PC-9 (cell line): ENCODE data around the gene CFAP97D2. TPM values are rescaled to one million over a fixed set of nuclear protein-coding genes. Genes with fewer than 3 reads are reported as not detected.

Experiments used
- BruUV-seq: library from RNA; stranded (reverse); fragments of 400-500 nt; replicated peaks from 2 replicates; lab custom pipeline; 2021; lab: Mats Ljungman, UMichigan
- CTCF ChIA-PET: fragments of 300-600 bp; sonication (Branson Sonifier 250); formaldehyde crosslinking; loops from one replicate; lab custom pipeline; 2022; ENCODE audit warnings: antibody characterized with exemption; lab: Charles Lee
- POLR2A ChIA-PET: fragments of 300-600 bp; sonication (Branson Sonifier 250); formaldehyde crosslinking; loops from one replicate; lab custom pipeline; 2022; ENCODE audit warnings: antibody characterized with exemption; ENCODE audit not compliant: unreplicated experiment; lab: Charles Lee
- DNase-seq, 2 experiments: peaks; one replicate each; pipeline versions ENCODE4 v3.0.0 to v3.0.0-alpha.2; 2015 to 2022; ENCODE audit warnings: mixed read lengths in 1 of 2
- H2AFZ ChIP-seq: fragments of 200-600 bp; sonication (generic); 2 replicates; pipeline ENCODE4 v1.8.1; 2017; ENCODE audit warnings: antibody characterized with exemption
- H3F3A ChIP-seq: fragments of 200-600 bp; sonication (generic); 2 replicates; pipeline ENCODE4 v1.8.1; 2017; ENCODE audit warnings: antibody characterized with exemption, mild to moderate bottlenecking, low read depth; ENCODE audit not compliant: insufficient read depth
- H3K27ac ChIP-seq: fragments of 200-600 bp; sonication (generic); 2 replicates; pipeline ENCODE4 v1.6.1; 2016; ENCODE audit warnings: mixed run types
- H3K27me3 ChIP-seq: fragments of 200-600 bp; sonication (generic); 2 replicates; pipeline ENCODE4 v1.6.1; 2016; ENCODE audit warnings: low read depth, mixed run types; ENCODE audit not compliant: insufficient read depth
- H3K36me3 ChIP-seq: fragments of 200-600 bp; sonication (generic); 2 replicates; pipeline ENCODE4 v1.6.1; 2016; ENCODE audit warnings: low read depth, mixed run types
- H3K4me1 ChIP-seq: fragments of 200-600 bp; sonication (generic); replicated peaks from 2 replicates; pipeline ENCODE4 v1.6.1; 2016; ENCODE audit warnings: mixed run types; ENCODE audit not compliant: insufficient read depth
- H3K4me2 ChIP-seq: fragments of 200-600 bp; sonication (generic); 2 replicates; pipeline ENCODE4 v1.6.1; 2017; ENCODE audit warnings: mixed run types
- H3K4me3 ChIP-seq: fragments of 200-600 bp; sonication (generic); 2 replicates; pipeline ENCODE4 v1.6.1; 2016; ENCODE audit warnings: mixed run types
- H3K79me2 ChIP-seq: fragments of 200-600 bp; sonication (generic); 2 replicates; pipeline ENCODE4 v1.6.1; 2017; ENCODE audit warnings: low read depth, mixed run types
- H3K9me2 ChIP-seq: fragments of 200-600 bp; sonication (generic); 2 replicates; pipeline ENCODE4 v1.8.1; 2017; ENCODE audit warnings: mild to moderate bottlenecking; ENCODE audit not compliant: insufficient read depth
- H3K9me3 ChIP-seq: fragments of 200-600 bp; sonication (generic); 2 replicates; pipeline ENCODE4 v1.8.1; 2016; ENCODE audit warnings: low read depth; ENCODE audit not compliant: insufficient read depth
- H4K20me1 ChIP-seq: fragments of 200-600 bp; sonication (generic); 2 replicates; pipeline ENCODE4 v1.8.1; 2017; ENCODE audit not compliant: insufficient read depth
- CTCF ChIP-seq: fragments of 200-600 bp; sonication (generic); conservative IDR thresholded peaks from 2 replicates; pipeline ENCODE4 v1.6.1; 2017; ENCODE audit warnings: mixed run types, antibody characterized with exemption, mild to moderate bottlenecking, moderate library complexity
- EZH2 ChIP-seq: fragments of 200-600 bp; sonication (generic); IDR thresholded peaks from 2 replicates; pipeline ENCODE4 v1.8.0; 2017; ENCODE audit warnings: antibody characterized with exemption, low read depth
- intact Hi-C: fragments of 100-400 bp; cut with micrococcal nuclease; formaldehyde crosslinking; loops from one replicate; pipeline ENCODE4 v1.10.0; 2022; ENCODE audit not compliant: unreplicated experiment
- total RNA-seq: library from RNA; stranded (reverse); gene quantifications from 2 replicates; pipeline ENCODE4 v1.2.3, GENCODE V29; 2021

CFAP97D2 gene
- total RNA-seq, 1 experiment from 2014 or later: not detected

- CTCF ChIA-PET: no interaction called here
- BruUV-seq: no TSS peak
- Histone ChIP-seq H3K4me3 (no peak overlapping the region), H3K27me3 (no peaks in the 10 kb centered on the region), H3K9me3 (no peaks in the 10 kb centered on the region; the same call in 1 of the 2 replicates), H3K79me2 (no peaks in the 10 kb centered on the region), H3K4me2 (no peak overlapping the region), H3K36me3 (no peaks in the 10 kb centered on the region), H3K4me1 (no peaks in the 10 kb centered on the region), H3K27ac (no peak overlapping the region), H3F3A (no peaks in the 10 kb centered on the region), H4K20me1 (no peaks in the 10 kb centered on the region), H2AFZ (no peak overlapping the region), H3K9me2 (no peaks in the 10 kb centered on the region)
- no peak for DNase-seq
- intact Hi-C loops: no loop called here
- POLR2A ChIA-PET: no interaction called here
- TF ChIP-seq EZH2: no peak
- no peak for TF ChIP-seq CTCF
Observed at GRCh38 chr13:114208134-114208533, 29.1 kb downstream of the CFAP97D2 start.

- CTCF ChIA-PET: no interaction called here
- H3K27me3 ChIP-seq: no peaks in the 10 kb centered on the region
- no TSS peak for BruUV-seq
Observed at GRCh38 chr13:114211446-114212157, 32.5 kb downstream of the CFAP97D2 start.

GRCh38 chr13:114212158-114212495 is 33.1 kb downstream of the CFAP97D2 start:
- Histone ChIP-seq H3K4me1 (no peaks in the 10 kb centered on the region), H3K27me3 (no peaks in the 10 kb centered on the region), H3K4me3 (no peak overlapping the region), H3K79me2 (no peaks in the 10 kb centered on the region), H3K27ac (no peak overlapping the region), H3K36me3 (no peaks in the 10 kb centered on the region), H4K20me1 (no peaks in the 10 kb centered on the region), H3K4me2 (peak overlapping the region; percentile 10), H2AFZ (no peak overlapping the region), H3K9me2 (no peaks in the 10 kb centered on the region), H3F3A (peaks cover 7% of the 10 kb centered on the region; the same call in 1 of the 2 replicates), H3K9me3 (no peaks in the 10 kb centered on the region)
- POLR2A ChIA-PET: interaction anchor here (0.6 kb wide), 1 partner anchor 147 kb away, joined by 3 read pairs; no protein-coding TSS in a partner anchor
- peak in 1 of 2 experiments; percentile 39 for DNase-seq
- intact Hi-C loops: loop anchor here (5.0 kb wide), 1 partner anchor 60 kb away; no protein-coding TSS in a partner anchor
- BruUV-seq: no TSS peak
- CTCF ChIA-PET: interaction anchor here (0.6 kb wide), 1 partner anchor 627 kb away, joined by 11 read pairs; no protein-coding TSS in a partner anchor
- no peak for TF ChIP-seq EZH2
- no peak for TF ChIP-seq CTCF

More at GRCh38 chr13:114211446-114212157, 32.5 kb downstream of the CFAP97D2 start:
- H3K27ac ChIP-seq: no peak overlapping the region
- no peaks in the 10 kb centered on the region for H3K79me2 ChIP-seq
- H3K36me3 ChIP-seq: no peaks in the 10 kb centered on the region
- H3F3A ChIP-seq: peaks cover 7% of the 10 kb centered on the region; the same call in 1 of the 2 replicates
- TF ChIP-seq CTCF (no peak), EZH2 (no peak)
- H3K9me3 ChIP-seq: no peaks in the 10 kb centered on the region; the same call in 1 of the 2 replicates
- no peaks in the 10 kb centered on the region for H3K9me2 ChIP-seq
- no peaks in the 10 kb centered on the region for H4K20me1 ChIP-seq
- H3K4me1 ChIP-seq: no peaks in the 10 kb centered on the region
- H3K4me2 ChIP-seq: peak overlapping the region; percentile 10
- H2AFZ ChIP-seq: no peak overlapping the region
- peak in 1 of 2 experiments; percentile 34 for DNase-seq
- POLR2A ChIA-PET: no interaction called here
- intact Hi-C loops: loop anchor here (5.0 kb wide), 1 partner anchor 59 kb away; no protein-coding TSS in a partner anchor
- H3K4me3 ChIP-seq: no peak overlapping the region
